ENCODE results near the gene TSSK3. TPM values are rescaled to one million over a fixed set of nuclear protein-coding genes. Genes with fewer than 3 reads are reported as not detected.
"Not testable (repeated sequence)": the region's sequence is repeated elsewhere in the genome, so short reads cannot be mapped to it uniquely, and the experiment has no call there.

Gene TSSK3
- total and polyA plus RNA-seq, 2 donors (not counting 1 experiment from before 2014, with no cell fraction given), result 1.8 to 11.6 TPM

DNA sequence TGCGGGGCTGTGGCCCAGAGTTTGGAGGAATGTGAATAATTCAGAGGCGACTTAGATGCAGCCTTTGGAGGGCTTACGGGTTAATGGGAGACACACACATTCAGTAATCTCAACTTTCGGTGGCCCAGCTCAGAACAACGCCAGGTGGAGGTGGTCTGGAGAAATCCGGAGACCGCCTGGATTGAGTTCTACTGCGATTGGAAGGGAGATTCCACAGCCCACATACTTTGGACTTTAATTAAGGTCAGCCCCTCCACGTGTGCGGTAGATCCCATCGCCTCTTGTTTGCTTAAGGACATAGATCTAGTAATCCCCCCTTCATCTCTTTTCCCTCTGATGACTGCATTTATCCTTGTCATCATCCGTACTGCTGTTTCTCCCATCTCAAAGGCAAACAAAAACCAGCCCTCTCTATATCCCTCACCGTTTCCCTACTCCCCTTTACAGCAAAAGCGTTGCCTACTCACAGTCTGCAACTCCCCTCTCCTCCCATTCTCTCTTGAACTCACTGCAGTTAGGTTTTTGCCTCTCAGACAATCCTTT lies 32.6 kb downstream of the TSSK3 start:
- peaks cover 7 to 22% of the 10 kb centered on the region in 2 experiments for H3K36me3 ChIP-seq (replicated peaks in 1 of 2; ENCODE audit: control extremely low read depth in 1 of 2, control insufficient read depth in 1 of 2, extremely low read depth in 1 of 2, insufficient read depth in 2 of 2, low read length in 1 of 2)
- no peaks in the 10 kb centered on the region for H3K9me3 Mint-ChIP-seq (ENCODE audit: insufficient read depth)
- peak overlapping the region; percentile 99 for H3K27ac Mint-ChIP-seq
- H3K4me3 ChIP-seq (ENCODE audit: control extremely low read depth in 1 of 5, extremely low read depth in 1 of 5, insufficient read depth in 1 of 5, low read depth in 2 of 5, low read length in 4 of 5), result peak overlapping the region; percentile 66 to 94 (median 84)
- H3K4me1 Mint-ChIP-seq, result peaks cover 31% of the 10 kb centered on the region
- no peaks in the 10 kb centered on the region for H3K9me3 ChIP-seq (ENCODE audit: control extremely low read depth in 1 of 3, control insufficient read depth in 2 of 3, insufficient read depth in 1 of 3, low read length in 2 of 3)
- WGBS (ENCODE audit: insufficient coverage), result 7% methylated on average over 11 of the region's 14 CpGs
- H3K9ac ChIP-seq (ENCODE audit: low read length), result peak overlapping the region; percentile 97
- intact Hi-C loops (cut with micrococcal nuclease), result loop anchor here (1.0 to 2.0 kb wide), 10 partner anchors 44 to 1098 kb away; partner anchors contain the start of genes CCDC28B, EIF3I, KHDRBS1 and MARCKSL1
- H3K79me2 ChIP-seq (ENCODE audit: control insufficient read depth, insufficient read depth, low read length), result peaks cover 42% of the 10 kb centered on the region
- peak overlapping the region; percentile 75 for H2AFZ ChIP-seq (ENCODE audit: insufficient read depth, low read depth, low read length, poor library complexity, severe bottlenecking)
- POLR2A ChIA-PET, result interaction anchor here (0.6 to 1.4 kb wide), 6 partner anchors 59 to 322 kb away, joined by 3 to 12 read pairs (median 4); partner anchors contain the start of genes MARCKSL1 and TMEM39B
- DNase-seq (no peak), ATAC-seq (ENCODE audit: low read depth) (no peak)
- H3K4me1 ChIP-seq (ENCODE audit: control insufficient read depth in 2 of 2, insufficient read depth in 2 of 2, low read length in 2 of 2), result peaks cover 14 to 27% of the 10 kb centered on the region in 2 donors
- TF ChIP-seq EZH2 (IDR thresholded peaks at IDR 0.05; ENCODE audit: borderline replicate concordance, insufficient read depth, low read depth, low read length, poor library complexity, severe bottlenecking), result no peak
- TF ChIP-seq, protein P1, sequence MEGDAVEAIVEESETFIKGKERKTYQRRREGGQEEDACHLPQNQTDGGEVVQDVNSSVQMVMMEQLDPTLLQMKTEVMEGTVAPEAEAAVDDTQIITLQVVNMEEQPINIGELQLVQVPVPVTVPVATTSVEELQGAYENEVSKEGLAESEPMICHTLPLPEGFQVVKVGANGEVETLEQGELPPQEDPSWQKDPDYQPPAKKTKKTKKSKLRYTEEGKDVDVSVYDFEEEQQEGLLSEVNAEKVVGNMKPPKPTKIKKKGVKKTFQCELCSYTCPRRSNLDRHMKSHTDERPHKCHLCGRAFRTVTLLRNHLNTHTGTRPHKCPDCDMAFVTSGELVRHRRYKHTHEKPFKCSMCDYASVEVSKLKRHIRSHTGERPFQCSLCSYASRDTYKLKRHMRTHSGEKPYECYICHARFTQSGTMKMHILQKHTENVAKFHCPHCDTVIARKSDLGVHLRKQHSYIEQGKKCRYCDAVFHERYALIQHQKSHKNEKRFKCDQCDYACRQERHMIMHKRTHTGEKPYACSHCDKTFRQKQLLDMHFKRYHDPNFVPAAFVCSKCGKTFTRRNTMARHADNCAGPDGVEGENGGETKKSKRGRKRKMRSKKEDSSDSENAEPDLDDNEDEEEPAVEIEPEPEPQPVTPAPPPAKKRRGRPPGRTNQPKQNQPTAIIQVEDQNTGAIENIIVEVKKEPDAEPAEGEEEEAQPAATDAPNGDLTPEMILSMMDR (IDR thresholded peaks at IDR 0.05), result no peak
- CTCF ChIA-PET, result interaction anchor here (0.6 to 2.4 kb wide), 16 partner anchors 8 to 477 kb away, joined by 3 to 9 read pairs (median 4); partner anchors contain the start of genes MARCKSL1 and TMEM39B
- peak overlapping the region; percentile 99 for H3K4me3 Mint-ChIP-seq
- peak overlapping the region; percentile 76 for H3K4me2 ChIP-seq (replicated peaks; ENCODE audit: low read depth, low read length, poor library complexity, severe bottlenecking)
- peaks cover 11% of the 10 kb centered on the region for H4K20me1 ChIP-seq (ENCODE audit: control insufficient read depth, insufficient read depth, low read length, poor library complexity, severe bottlenecking)
- peak overlapping the region; percentile 91 for H3K27ac ChIP-seq (ENCODE audit: low read length in 2 of 2)
- H3K27me3 ChIP-seq (replicated peaks in 1 of 4; ENCODE audit: control extremely low read depth in 1 of 4, control insufficient read depth in 3 of 4, insufficient read depth in 4 of 4, low read length in 3 of 4), result no peaks in the 10 kb centered on the region
- peaks cover 3% of the 10 kb centered on the region for H3K27me3 Mint-ChIP-seq

DNA sequence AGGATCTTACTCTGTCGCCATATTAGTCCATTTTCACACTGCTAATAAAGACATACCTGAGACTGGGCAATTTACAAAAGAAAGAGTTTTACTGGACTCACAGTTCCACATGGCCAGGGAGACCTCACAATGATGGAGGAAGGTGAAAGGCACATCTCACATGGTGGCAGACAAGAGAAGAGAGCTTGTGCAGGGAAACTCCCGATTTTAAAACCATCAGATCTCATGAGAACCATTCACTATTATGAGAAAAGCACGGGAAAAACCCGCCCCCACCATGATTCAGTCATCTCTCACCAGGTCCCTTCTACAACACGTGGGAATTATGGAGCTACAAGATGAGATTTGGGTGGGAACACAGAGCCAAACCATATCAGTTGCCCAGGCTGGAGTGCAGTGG lies 34.2 kb downstream of the TSSK3 start:
- H3K4me3 Mint-ChIP-seq; ATAC-seq (ENCODE audit: low read depth); H4K20me1 ChIP-seq (ENCODE audit: control insufficient read depth, insufficient read depth, low read length, poor library complexity, severe bottlenecking); H3K36me3 ChIP-seq (replicated peaks in 1 of 2; ENCODE audit: control extremely low read depth in 1 of 2, control insufficient read depth in 1 of 2, extremely low read depth in 1 of 2, insufficient read depth in 2 of 2, low read length in 1 of 2); H3K27me3 ChIP-seq (replicated peaks in 1 of 4; ENCODE audit: control extremely low read depth in 1 of 4, control insufficient read depth in 3 of 4, insufficient read depth in 4 of 4, low read length in 3 of 4); H3K27ac ChIP-seq (ENCODE audit: low read length in 2 of 2); H3K27me3 Mint-ChIP-seq; H3K9me3 Mint-ChIP-seq (ENCODE audit: insufficient read depth); intact Hi-C loops (cut with micrococcal nuclease); H3K4me2 ChIP-seq (replicated peaks; ENCODE audit: low read depth, low read length, poor library complexity, severe bottlenecking); H3K4me3 ChIP-seq (ENCODE audit: control extremely low read depth in 1 of 5, extremely low read depth in 1 of 5, insufficient read depth in 1 of 5, low read depth in 2 of 5, low read length in 4 of 5); H3K9me3 ChIP-seq (ENCODE audit: control extremely low read depth in 1 of 3, control insufficient read depth in 2 of 3, insufficient read depth in 1 of 3, low read length in 2 of 3); H3K27ac Mint-ChIP-seq; DNase-seq; POLR2A ChIA-PET; H2AFZ ChIP-seq (ENCODE audit: insufficient read depth, low read depth, low read length, poor library complexity, severe bottlenecking); H3K9ac ChIP-seq (ENCODE audit: low read length): not testable (repeated sequence)
- 67% methylated on average over 1 of the region's 5 CpGs for WGBS (ENCODE audit: insufficient coverage)
- H3K4me1 Mint-ChIP-seq, result peaks cover 32% of the 10 kb centered on the region
- Histone ChIP-seq H3K4me1 (ENCODE audit: control insufficient read depth in 2 of 2, insufficient read depth in 2 of 2, low read length in 2 of 2) (peaks cover 14 to 26% of the 10 kb centered on the region in 2 donors), H3K79me2 (ENCODE audit: control insufficient read depth, insufficient read depth, low read length) (peaks cover 27% of the 10 kb centered on the region)
- CTCF ChIA-PET, result interaction anchor here (0.5 to 2.3 kb wide), 3 partner anchors 14 to 181 kb away, joined by 3 to 5 read pairs (median 3); no protein-coding TSS in a partner anchor

Measured in B cell (primary cell).